Vagina (tissue), 2 donors: ENCODE measurements around the gene DENND2D. TPM values are rescaled to one million over a fixed set of nuclear protein-coding genes. Genes with fewer than 3 reads are reported as not detected.

ENCODE experiments used
- DNase-seq, 2 donors: peaks; one replicate each; pipeline ENCODE4 v3.0.0-alpha.2; 2017; ENCODE audit errors: extremely low spot score in 2 of 2
- H3K27ac ChIP-seq: fragments of 200-600 bp; sonication (generic); one replicate; pipeline ENCODE4 v1.5.1; 2019
- H3K27me3 ChIP-seq: fragments of 200-600 bp; sonication (generic); one replicate; pipeline ENCODE4 v1.5.1; 2019
- H3K36me3 ChIP-seq, 2 donors: fragments of 200-600 bp; sonication (generic); one replicate each; pipeline ENCODE4 v1.5.1; 2017 to 2019
- H3K4me1 ChIP-seq: fragments of 200-600 bp; sonication (generic); one replicate; pipeline ENCODE4 v1.5.1; 2019
- H3K4me3 ChIP-seq, 2 donors: fragments of 200-600 bp; sonication (generic); 1 replicate in 1 of 2; 2 replicates in 1 of 2; pipeline ENCODE4 v1.5.1; 2016 to 2019
- H3K9me3 ChIP-seq: fragments of 200-600 bp; sonication (generic); one replicate; pipeline ENCODE4 v1.5.1; 2019
- POLR2A ChIP-seq, 2 donors: fragments of 450-650 bp; IDR thresholded peaks; one replicate each; pipeline ENCODE4 v1.6.1; 2017; ENCODE audit warnings: antibody characterized with exemption in 2 of 2, mild to moderate bottlenecking in 2 of 2, moderate library complexity in 2 of 2
- POLR2AphosphoS5 ChIP-seq, 2 donors: sonication (generic); formaldehyde crosslinking; IDR thresholded peaks; one replicate each; pipeline ENCODE4 v1.9.0; 2017; ENCODE audit warnings: antibody characterized with exemption in 2 of 2, mild to moderate bottlenecking in 2 of 2, low read depth in 1 of 2; ENCODE audit not compliant: insufficient read depth in 1 of 2
- intact Hi-C: fragments of 100-400 bp; cut with DNase I; formaldehyde crosslinking; loops from one replicate; pipeline ENCODE4 v1.15.1; 2023
- small RNA-seq: library from RNA; depleted of rRNA; stranded (forward); fragments of <200 nt; gene quantifications from one replicate; pipeline ENCODE3, GENCODE V24; 2016
- total RNA-seq: library from RNA; depleted of rRNA; stranded (reverse); fragments of >200 nt; gene quantifications from one replicate; pipeline ENCODE4 v1.2.3, GENCODE V29; 2016
- TF ChIP-seq, protein P1 (sequence below), 3 experiments: fragments of 450-650 bp in 2 of 3; fragments of 200-600 bp in 1 of 3; sonication (generic) in 1 of 3; IDR thresholded peaks; one replicate each; pipeline ENCODE4 v1.5.1; 2017 to 2019; ENCODE audit warnings: antibody characterized with exemption in 3 of 3, mild to moderate bottlenecking in 2 of 3, moderate library complexity in 2 of 3

The DENND2D gene
- total RNA-seq, 1 donor from 2014 or later: 25.5 TPM

- no peak for TF ChIP-seq POLR2A (IDR thresholded peaks at IDR 0.05)
- TF ChIP-seq POLR2AphosphoS5 (IDR thresholded peaks at IDR 0.05; ENCODE audit: insufficient read depth in 1 of 2, low read depth in 1 of 2): no peak
- TF ChIP-seq, protein P1, sequence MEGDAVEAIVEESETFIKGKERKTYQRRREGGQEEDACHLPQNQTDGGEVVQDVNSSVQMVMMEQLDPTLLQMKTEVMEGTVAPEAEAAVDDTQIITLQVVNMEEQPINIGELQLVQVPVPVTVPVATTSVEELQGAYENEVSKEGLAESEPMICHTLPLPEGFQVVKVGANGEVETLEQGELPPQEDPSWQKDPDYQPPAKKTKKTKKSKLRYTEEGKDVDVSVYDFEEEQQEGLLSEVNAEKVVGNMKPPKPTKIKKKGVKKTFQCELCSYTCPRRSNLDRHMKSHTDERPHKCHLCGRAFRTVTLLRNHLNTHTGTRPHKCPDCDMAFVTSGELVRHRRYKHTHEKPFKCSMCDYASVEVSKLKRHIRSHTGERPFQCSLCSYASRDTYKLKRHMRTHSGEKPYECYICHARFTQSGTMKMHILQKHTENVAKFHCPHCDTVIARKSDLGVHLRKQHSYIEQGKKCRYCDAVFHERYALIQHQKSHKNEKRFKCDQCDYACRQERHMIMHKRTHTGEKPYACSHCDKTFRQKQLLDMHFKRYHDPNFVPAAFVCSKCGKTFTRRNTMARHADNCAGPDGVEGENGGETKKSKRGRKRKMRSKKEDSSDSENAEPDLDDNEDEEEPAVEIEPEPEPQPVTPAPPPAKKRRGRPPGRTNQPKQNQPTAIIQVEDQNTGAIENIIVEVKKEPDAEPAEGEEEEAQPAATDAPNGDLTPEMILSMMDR (IDR thresholded peaks at IDR 0.05): no peak
- Histone ChIP-seq H3K27me3 (no peaks in the 10 kb centered on the region), H3K4me1 (peaks cover 49% of the 10 kb centered on the region), H3K36me3 (no peaks in the 10 kb centered on the region), H3K4me3 (peak overlapping the region; percentile 83 to 94), H3K9me3 (no peaks in the 10 kb centered on the region), H3K27ac (peak overlapping the region; percentile 97)
- intact Hi-C loops: no loop called here
- DNase-seq: peak in 1 of 2 donors; percentile 86
These were observed 59.8 kb downstream of the DENND2D start for GRCh38 chr1:111140680-111140967.

DNA sequence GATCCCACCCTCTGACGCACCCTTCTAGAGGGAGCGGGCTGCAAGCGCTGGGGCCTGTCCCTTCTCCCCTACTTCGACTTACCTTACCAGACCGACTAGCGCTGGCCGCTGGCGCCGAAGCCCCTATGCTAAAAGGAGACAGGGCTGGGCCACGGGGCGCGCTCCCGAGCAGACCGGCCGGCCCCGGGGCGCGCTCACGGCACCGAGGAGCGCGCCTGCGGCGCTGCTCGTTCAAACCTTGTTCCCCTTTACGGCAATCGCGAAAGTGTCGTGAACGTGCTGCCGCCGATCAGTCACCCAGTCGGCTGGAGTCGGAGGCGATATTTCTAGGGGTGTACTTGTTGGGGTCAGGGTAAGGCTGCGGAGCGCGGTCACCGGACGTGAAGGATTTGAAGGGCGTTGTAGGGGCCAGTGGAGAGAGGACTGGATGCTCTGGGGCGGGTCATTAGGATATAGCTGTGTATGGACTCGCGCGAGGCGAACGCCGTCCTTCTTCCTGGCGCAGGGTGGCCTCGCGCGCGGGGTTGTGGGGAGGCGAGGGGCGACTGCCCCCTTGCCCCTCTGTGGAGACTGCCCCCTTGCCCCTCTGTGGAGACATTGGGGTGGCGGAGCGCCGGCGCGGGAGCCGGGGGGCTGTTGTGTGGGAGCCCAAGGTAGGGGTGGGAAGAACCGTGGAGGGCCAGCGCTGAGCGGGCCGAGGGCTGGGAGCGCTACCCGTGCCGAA lies 60.3 kb downstream of the DENND2D start, which contains the start of the genes CEPT1 and DRAM2:
TSS of gene CEPT1 (plus strand) at position 268 of the 724 bp plus-strand sequence. CDS start 7,492 bp downstream, outside the sequence.
TSS of gene DRAM2 (minus strand) at position 138 of the 724 bp plus-strand sequence. CDS start 8,539 bp downstream, outside the sequence.
- Histone ChIP-seq H3K4me3 (peak within 1 kb of the TSS; percentile 83 to 94), H3K9me3 (no peaks in the 10 kb centered on the region), H3K27me3 (no peaks in the 10 kb centered on the region), H3K27ac (peak within 1 kb of the TSS; percentile 97), H3K36me3 (no peaks in the 10 kb centered on the region), H3K4me1 (peaks cover 52% of the 10 kb centered on the region)
- DNase-seq: peak in 1 of 2 donors; percentile 94
- intact Hi-C loops: no loop called here
- TF ChIP-seq, protein P1 (IDR thresholded peaks at IDR 0.05): no peak
- TF ChIP-seq POLR2A (IDR thresholded peaks at IDR 0.05) (peak in 1 of 2 donors; percentile 21), POLR2AphosphoS5 (IDR thresholded peaks at IDR 0.05; ENCODE audit: insufficient read depth in 1 of 2, low read depth in 1 of 2) (peak; percentile 47 to 69)

DNA sequence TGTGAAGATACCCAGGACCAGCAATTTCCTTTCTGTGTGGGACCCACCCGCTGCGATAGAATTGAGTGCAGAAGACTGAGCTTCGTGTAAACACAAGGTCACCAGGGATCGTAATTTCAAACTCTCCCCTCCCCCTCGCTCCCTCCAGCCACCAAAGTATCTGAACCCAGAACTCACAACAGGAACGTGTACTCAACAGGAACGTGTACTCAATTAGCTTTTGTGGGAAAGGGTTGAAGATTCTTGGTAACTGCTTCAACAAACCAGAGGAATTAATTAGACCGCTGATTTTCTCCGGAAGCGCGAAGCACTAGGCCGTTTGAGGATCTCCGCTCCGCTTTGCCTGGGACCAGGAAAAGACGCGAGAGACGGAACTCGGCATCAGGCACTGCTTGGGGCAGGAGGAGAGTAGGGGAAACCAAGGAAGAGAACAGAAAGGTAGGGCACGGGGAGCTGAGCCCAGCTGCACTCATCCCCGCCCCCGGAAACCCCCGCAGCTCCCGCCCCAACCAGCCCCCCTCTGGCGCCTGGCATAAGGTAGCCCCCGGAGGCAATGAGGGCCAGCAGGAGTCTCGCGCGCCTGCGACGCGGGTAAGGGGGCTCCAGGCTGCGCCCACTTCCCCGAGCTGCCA lies 61.0 kb downstream of the DENND2D start:
- DNase-seq: no peak
- peaks cover 56% of the 10 kb centered on the region for H3K4me1 ChIP-seq
- H3K4me3 ChIP-seq: peak overlapping the region; percentile 83 to 94
- TF ChIP-seq POLR2A (IDR thresholded peaks at IDR 0.05) (no peak), POLR2AphosphoS5 (IDR thresholded peaks at IDR 0.05; ENCODE audit: insufficient read depth in 1 of 2, low read depth in 1 of 2) (no peak)
- TF ChIP-seq, protein P1 (IDR thresholded peaks at IDR 0.05): no peak
- peak overlapping the region; percentile 97 for H3K27ac ChIP-seq
- H3K9me3 ChIP-seq: no peaks in the 10 kb centered on the region
- no peaks in the 10 kb centered on the region for H3K36me3 ChIP-seq
- H3K27me3 ChIP-seq: no peaks in the 10 kb centered on the region
- intact Hi-C loops: no loop called here

Small RNAs within 50 kb of the gene (small RNA-seq; reads per million reads assigned to genes)
- not detected for gene AL355816.1

Other genes with a start within 250 kb of the DENND2D start
- gene LRIF1, start 236.7 kb downstream of the DENND2D start, total RNA-seq: 6.9 TPM
- gene DRAM2, start 60.6 kb downstream of the DENND2D start, total RNA-seq: 33.9 TPM
- gene CEPT1, start 60.4 kb downstream of the DENND2D start, total RNA-seq: 37.8 TPM
- gene CHI3L2, start 27.1 kb upstream of the DENND2D start, total RNA-seq: 5.6 TPM
- not detected for gene CHIA, start 90.2 kb upstream of the DENND2D start, total RNA-seq
- gene OVGP1, start 227.1 kb upstream of the DENND2D start, total RNA-seq: 3.7 TPM
- gene WDR77, start 248.6 kb upstream of the DENND2D start, total RNA-seq: 50.8 TPM
- 142 TPM for gene ATP5PB, start 248.8 kb upstream of the DENND2D start, total RNA-seq